GM23338 (cell line): Measurements from ENCODE around the gene SERPINI1. TPM values are rescaled to one million over a fixed set of nuclear protein-coding genes. Genes with fewer than 3 reads are reported as not detected.

Source experiments
- ATAC-seq: fragments of 200-7000 bp; cut with Tn5 transposase; 3 replicates; pipeline ENCODE4 v1.9.1; 2020
- DNase-seq: peaks from one replicate; pipeline ENCODE4 v3.0.0-alpha.2; 2015; ENCODE audit warnings: low spot score
- H2AFZ ChIP-seq: fragments of 200-600 bp; sonication (generic); 2 replicates; pipeline ENCODE4 v1.8.0; 2016; ENCODE audit warnings: antibody characterized with exemption, mild to moderate bottlenecking, moderate library complexity
- H3F3A ChIP-seq: fragments of 200-600 bp; sonication (generic); replicated peaks from 2 replicates; pipeline ENCODE4 v1.8.0; 2017; ENCODE audit warnings: antibody characterized with exemption, mixed run types, low read depth
- H3K27ac ChIP-seq: fragments of 200-600 bp; sonication (generic); 2 replicates; pipeline ENCODE4 v1.6.1; 2016; ENCODE audit warnings: low read depth
- H3K27me3 ChIP-seq: fragments of 200-600 bp; sonication (generic); 2 replicates; pipeline ENCODE4 v1.8.0; 2016; ENCODE audit warnings: mild to moderate bottlenecking, mixed run types, moderate library complexity; ENCODE audit not compliant: insufficient read depth
- H3K36me3 ChIP-seq: fragments of 200-600 bp; sonication (generic); 2 replicates; pipeline ENCODE4 v1.8.0; 2016; ENCODE audit warnings: mild to moderate bottlenecking; ENCODE audit not compliant: insufficient read depth
- H3K4me1 ChIP-seq: fragments of 200-600 bp; sonication (generic); 2 replicates; pipeline ENCODE4 v1.8.0; 2016; ENCODE audit warnings: mild to moderate bottlenecking, moderate library complexity; ENCODE audit not compliant: insufficient read depth
- H3K4me2 ChIP-seq: fragments of 200-600 bp; sonication (generic); 2 replicates; pipeline ENCODE4 v1.7.1; 2017; ENCODE audit warnings: mixed run types
- H3K4me3 ChIP-seq: fragments of 200-600 bp; sonication (generic); 2 replicates; pipeline ENCODE4 v1.6.1; 2016; ENCODE audit warnings: mixed run types
- H3K79me2 ChIP-seq: fragments of 200-600 bp; sonication (generic); replicated peaks from 2 replicates; pipeline ENCODE4 v1.8.0; 2017; ENCODE audit warnings: mild to moderate bottlenecking; ENCODE audit not compliant: insufficient read depth
- H3K9me2 ChIP-seq: fragments of 200-600 bp; sonication (generic); 2 replicates; pipeline ENCODE4 v1.8.0; 2017; ENCODE audit not compliant: insufficient read depth
- H4K20me1 ChIP-seq: fragments of 200-600 bp; sonication (generic); replicated peaks from 2 replicates; pipeline ENCODE4 v1.8.0; 2017; ENCODE audit warnings: mild to moderate bottlenecking; ENCODE audit not compliant: insufficient read depth
- H3K27ac Mint-ChIP-seq: 2 replicates; pipeline ENCODE4 v1.8.0; 2020; ENCODE audit warnings: inconsistent platforms, mild to moderate bottlenecking, moderate library complexity, mixed read lengths
- H3K27me3 Mint-ChIP-seq: 3 replicates; pipeline ENCODE4 v1.8.0; 2022; ENCODE audit warnings: low read depth, mild to moderate bottlenecking, moderate library complexity, mixed read lengths, inconsistent platforms; ENCODE audit not compliant: insufficient read depth, poor library complexity
- H3K36me3 Mint-ChIP-seq: 3 replicates; pipeline ENCODE4 v1.8.0; 2021; ENCODE audit warnings: low read depth, mild to moderate bottlenecking, inconsistent platforms, moderate library complexity, mixed read lengths
- H3K4me1 Mint-ChIP-seq: 3 replicates; pipeline ENCODE4 v1.8.0; 2020; ENCODE audit warnings: mild to moderate bottlenecking, inconsistent platforms, mixed read lengths
- H3K4me3 Mint-ChIP-seq: 3 replicates; pipeline ENCODE4 v1.8.0; 2021; ENCODE audit warnings: moderate library complexity, mild to moderate bottlenecking, inconsistent platforms, mixed read lengths
- H3K9me3 Mint-ChIP-seq: 3 replicates; pipeline ENCODE4 v1.8.0; 2020; ENCODE audit warnings: moderate library complexity, mild to moderate bottlenecking, inconsistent platforms, mixed read lengths
- CREB1 ChIP-seq: fragments of 250-450 bp; sonication (Bioruptor Pico); IDR thresholded peaks from 2 replicates; pipeline ENCODE4 v1.5.0; 2020; ENCODE audit warnings: low read depth, mild to moderate bottlenecking, moderate library complexity
- EZH2 ChIP-seq: fragments of 200-600 bp; sonication (generic); IDR thresholded peaks from one replicate; pipeline ENCODE4 v1.8.0; 2017; ENCODE audit warnings: antibody characterized with exemption, mild to moderate bottlenecking, low read depth; ENCODE audit not compliant: unreplicated experiment
- EZH2phosphoT487 ChIP-seq: fragments of 200-600 bp; sonication (generic); IDR thresholded peaks from one replicate; pipeline ENCODE4 v1.8.1; 2018; ENCODE audit warnings: antibody characterized with exemption; ENCODE audit not compliant: unreplicated experiment
- JUNB ChIP-seq: IDR thresholded peaks from one replicate; pipeline ENCODE4 v1.6.1; 2016; ENCODE audit warnings: antibody characterized with exemption; ENCODE audit not compliant: unreplicated experiment
- NANOG ChIP-seq: IDR thresholded peaks from 2 replicates; pipeline ENCODE4 v1.6.1; 2016; ENCODE audit warnings: antibody characterized with exemption, borderline replicate concordance
- POLR2AphosphoS5 ChIP-seq: IDR thresholded peaks from 2 replicates; pipeline ENCODE4 v1.6.1; 2016; ENCODE audit warnings: antibody characterized with exemption, low read depth
- STAT1 ChIP-seq: IDR thresholded peaks from one replicate; pipeline ENCODE4 v1.6.1; 2016; ENCODE audit warnings: antibody characterized with exemption; ENCODE audit not compliant: unreplicated experiment
- ZNF114 ChIP-seq: fragments of 250-450 bp; sonication (Bioruptor Pico); IDR thresholded peaks from 2 replicates; pipeline ENCODE4 v1.5.0; 2020; ENCODE audit warnings: mild to moderate bottlenecking, moderate library complexity
- ZNF331 ChIP-seq: fragments of 250-450 bp; sonication (Bioruptor Pico); IDR thresholded peaks from 2 replicates; pipeline ENCODE4 v1.5.0; 2020; ENCODE audit warnings: low read depth, mild to moderate bottlenecking, moderate library complexity
- polyA plus RNA-seq: library from polyadenylated mRNA; unstranded; fragments of >200 nt; fragmentation: Nextera tagmentation; extraction: Ambion mirVana; gene quantifications from 2 replicates; pipeline ENCODE4 v1.2.1, GENCODE V29; 2016
- total RNA-seq: library from RNA; depleted of rRNA; stranded (reverse); fragments of >200 nt; shearing (Covaris generic); gene quantifications from 2 replicates; pipeline ENCODE4 v1.2.3, GENCODE V29; 2014
- TF ChIP-seq, protein P1 (sequence below): fragments of 250-450 bp; sonication (Bioruptor Pico); IDR thresholded peaks from 2 replicates; pipeline ENCODE4 v1.5.0; 2020; ENCODE audit warnings: mild to moderate bottlenecking, moderate library complexity
- TF ChIP-seq, protein P2 (sequence below): IDR thresholded peaks from 2 replicates; pipeline ENCODE4 v1.6.1; 2016; ENCODE audit warnings: antibody characterized with exemption
- TF ChIP-seq, protein P3 (sequence below): IDR thresholded peaks from one replicate; pipeline ENCODE4 v1.6.1; 2018; ENCODE audit warnings: antibody characterized with exemption; ENCODE audit not compliant: unreplicated experiment
- TF ChIP-seq, protein P4 (sequence below), 2 experiments: fragments of 200-600 bp in 1 of 2; sonication (generic) in 1 of 2; conservative IDR thresholded peaks; 2 replicates each; pipeline versions ENCODE4 v1.5.1 to v1.6.1; 2016 to 2017; ENCODE audit warnings: antibody characterized with exemption in 2 of 2, low read depth in 2 of 2, mild to moderate bottlenecking in 2 of 2, moderate library complexity in 1 of 2

SERPINI1 gene
- total and polyA plus RNA-seq, 2 experiments from 2014 or later, result 9.2 to 26.6 TPM

DNA sequence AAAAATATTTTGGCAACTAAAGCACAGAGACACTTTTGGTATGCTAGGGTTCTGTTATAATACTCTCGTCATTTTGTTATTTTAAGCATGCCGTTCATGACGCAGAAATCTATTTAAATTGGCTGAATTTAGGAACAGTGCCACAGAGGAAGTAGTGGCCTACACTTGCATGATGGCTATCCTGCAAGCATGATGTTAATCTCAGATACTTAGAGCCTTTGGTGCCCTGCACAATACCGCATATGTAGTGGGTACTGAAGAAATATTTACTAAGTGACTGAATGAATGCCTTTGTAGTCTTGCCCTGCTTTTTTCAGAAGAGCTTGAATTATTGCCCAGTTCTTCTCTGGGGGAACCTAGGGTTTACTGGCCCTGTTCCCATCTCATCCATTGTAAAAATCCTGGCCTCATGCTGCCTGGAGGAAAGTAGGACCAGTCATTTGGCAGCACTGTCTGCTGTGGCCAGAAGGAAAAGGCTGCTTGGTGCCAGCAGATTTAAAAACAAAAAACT is 79.0 kb downstream of the SERPINI1 start:
- no peak for ATAC-seq
- no peaks in the 10 kb centered on the region for H3K27me3 Mint-ChIP-seq
- no peak overlapping the region for H2AFZ ChIP-seq
- H3K4me3 Mint-ChIP-seq, result no peak overlapping the region
- TF ChIP-seq, protein P1, sequence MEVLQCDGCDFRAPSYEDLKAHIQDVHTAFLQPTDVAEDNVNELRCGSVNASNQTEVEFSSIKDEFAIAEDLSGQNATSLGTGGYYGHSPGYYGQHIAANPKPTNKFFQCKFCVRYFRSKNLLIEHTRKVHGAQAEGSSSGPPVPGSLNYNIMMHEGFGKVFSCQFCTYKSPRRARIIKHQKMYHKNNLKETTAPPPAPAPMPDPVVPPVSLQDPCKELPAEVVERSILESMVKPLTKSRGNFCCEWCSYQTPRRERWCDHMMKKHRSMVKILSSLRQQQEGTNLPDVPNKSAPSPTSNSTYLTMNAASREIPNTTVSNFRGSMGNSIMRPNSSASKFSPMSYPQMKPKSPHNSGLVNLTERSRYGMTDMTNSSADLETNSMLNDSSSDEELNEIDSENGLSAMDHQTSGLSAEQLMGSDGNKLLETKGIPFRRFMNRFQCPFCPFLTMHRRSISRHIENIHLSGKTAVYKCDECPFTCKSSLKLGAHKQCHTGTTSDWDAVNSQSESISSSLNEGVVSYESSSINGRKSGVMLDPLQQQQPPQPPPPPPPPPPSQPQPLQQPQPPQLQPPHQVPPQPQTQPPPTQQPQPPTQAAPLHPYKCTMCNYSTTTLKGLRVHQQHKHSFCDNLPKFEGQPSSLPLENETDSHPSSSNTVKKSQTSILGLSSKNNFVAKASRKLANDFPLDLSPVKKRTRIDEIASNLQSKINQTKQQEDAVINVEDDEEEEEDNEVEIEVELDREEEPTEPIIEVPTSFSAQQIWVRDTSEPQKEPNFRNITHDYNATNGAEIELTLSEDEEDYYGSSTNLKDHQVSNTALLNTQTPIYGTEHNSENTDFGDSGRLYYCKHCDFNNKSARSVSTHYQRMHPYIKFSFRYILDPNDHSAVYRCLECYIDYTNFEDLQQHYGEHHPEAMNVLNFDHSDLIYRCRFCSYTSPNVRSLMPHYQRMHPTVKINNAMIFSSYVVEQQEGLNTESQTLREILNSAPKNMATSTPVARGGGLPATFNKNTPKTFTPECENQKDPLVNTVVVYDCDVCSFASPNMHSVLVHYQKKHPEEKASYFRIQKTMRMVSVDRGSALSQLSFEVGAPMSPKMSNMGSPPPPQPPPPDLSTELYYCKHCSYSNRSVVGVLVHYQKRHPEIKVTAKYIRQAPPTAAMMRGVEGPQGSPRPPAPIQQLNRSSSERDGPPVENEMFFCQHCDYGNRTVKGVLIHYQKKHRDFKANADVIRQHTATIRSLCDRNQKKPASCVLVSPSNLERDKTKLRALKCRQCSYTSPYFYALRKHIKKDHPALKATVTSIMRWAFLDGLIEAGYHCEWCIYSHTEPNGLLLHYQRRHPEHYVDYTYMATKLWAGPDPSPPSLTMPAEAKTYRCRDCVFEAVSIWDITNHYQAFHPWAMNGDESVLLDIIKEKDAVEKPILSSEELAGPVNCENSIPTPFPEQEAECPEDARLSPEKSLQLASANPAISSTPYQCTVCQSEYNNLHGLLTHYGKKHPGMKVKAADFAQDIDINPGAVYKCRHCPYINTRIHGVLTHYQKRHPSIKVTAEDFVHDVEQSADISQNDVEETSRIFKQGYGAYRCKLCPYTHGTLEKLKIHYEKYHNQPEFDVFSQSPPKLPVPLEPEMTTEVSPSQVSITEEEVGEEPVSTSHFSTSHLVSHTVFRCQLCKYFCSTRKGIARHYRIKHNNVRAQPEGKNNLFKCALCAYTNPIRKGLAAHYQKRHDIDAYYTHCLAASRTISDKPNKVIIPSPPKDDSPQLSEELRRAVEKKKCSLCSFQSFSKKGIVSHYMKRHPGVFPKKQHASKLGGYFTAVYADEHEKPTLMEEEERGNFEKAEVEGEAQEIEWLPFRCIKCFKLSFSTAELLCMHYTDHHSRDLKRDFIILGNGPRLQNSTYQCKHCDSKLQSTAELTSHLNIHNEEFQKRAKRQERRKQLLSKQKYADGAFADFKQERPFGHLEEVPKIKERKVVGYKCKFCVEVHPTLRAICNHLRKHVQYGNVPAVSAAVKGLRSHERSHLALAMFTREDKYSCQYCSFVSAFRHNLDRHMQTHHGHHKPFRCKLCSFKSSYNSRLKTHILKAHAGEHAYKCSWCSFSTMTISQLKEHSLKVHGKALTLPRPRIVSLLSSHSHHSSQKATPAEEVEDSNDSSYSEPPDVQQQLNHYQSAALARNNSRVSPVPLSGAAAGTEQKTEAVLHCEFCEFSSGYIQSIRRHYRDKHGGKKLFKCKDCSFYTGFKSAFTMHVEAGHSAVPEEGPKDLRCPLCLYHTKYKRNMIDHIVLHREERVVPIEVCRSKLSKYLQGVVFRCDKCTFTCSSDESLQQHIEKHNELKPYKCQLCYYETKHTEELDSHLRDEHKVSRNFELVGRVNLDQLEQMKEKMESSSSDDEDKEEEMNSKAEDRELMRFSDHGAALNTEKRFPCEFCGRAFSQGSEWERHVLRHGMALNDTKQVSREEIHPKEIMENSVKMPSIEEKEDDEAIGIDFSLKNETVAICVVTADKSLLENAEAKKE (CRISPR knock-in tag), result no peak
- TF ChIP-seq CREB1 (CRISPR knock-in tag), result no peak
- TF ChIP-seq, protein P2, sequence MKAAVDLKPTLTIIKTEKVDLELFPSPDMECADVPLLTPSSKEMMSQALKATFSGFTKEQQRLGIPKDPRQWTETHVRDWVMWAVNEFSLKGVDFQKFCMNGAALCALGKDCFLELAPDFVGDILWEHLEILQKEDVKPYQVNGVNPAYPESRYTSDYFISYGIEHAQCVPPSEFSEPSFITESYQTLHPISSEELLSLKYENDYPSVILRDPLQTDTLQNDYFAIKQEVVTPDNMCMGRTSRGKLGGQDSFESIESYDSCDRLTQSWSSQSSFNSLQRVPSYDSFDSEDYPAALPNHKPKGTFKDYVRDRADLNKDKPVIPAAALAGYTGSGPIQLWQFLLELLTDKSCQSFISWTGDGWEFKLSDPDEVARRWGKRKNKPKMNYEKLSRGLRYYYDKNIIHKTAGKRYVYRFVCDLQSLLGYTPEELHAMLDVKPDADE, result no peak
- TF ChIP-seq ZNF331 (CRISPR knock-in tag), result no peak
- no peak for TF ChIP-seq EZH2phosphoT487
- no peak for TF ChIP-seq POLR2AphosphoS5
- TF ChIP-seq NANOG, result no peak
- TF ChIP-seq, protein P3, sequence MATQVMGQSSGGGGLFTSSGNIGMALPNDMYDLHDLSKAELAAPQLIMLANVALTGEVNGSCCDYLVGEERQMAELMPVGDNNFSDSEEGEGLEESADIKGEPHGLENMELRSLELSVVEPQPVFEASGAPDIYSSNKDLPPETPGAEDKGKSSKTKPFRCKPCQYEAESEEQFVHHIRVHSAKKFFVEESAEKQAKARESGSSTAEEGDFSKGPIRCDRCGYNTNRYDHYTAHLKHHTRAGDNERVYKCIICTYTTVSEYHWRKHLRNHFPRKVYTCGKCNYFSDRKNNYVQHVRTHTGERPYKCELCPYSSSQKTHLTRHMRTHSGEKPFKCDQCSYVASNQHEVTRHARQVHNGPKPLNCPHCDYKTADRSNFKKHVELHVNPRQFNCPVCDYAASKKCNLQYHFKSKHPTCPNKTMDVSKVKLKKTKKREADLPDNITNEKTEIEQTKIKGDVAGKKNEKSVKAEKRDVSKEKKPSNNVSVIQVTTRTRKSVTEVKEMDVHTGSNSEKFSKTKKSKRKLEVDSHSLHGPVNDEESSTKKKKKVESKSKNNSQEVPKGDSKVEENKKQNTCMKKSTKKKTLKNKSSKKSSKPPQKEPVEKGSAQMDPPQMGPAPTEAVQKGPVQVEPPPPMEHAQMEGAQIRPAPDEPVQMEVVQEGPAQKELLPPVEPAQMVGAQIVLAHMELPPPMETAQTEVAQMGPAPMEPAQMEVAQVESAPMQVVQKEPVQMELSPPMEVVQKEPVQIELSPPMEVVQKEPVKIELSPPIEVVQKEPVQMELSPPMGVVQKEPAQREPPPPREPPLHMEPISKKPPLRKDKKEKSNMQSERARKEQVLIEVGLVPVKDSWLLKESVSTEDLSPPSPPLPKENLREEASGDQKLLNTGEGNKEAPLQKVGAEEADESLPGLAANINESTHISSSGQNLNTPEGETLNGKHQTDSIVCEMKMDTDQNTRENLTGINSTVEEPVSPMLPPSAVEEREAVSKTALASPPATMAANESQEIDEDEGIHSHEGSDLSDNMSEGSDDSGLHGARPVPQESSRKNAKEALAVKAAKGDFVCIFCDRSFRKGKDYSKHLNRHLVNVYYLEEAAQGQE, result no peak
- TF ChIP-seq, protein P4, sequence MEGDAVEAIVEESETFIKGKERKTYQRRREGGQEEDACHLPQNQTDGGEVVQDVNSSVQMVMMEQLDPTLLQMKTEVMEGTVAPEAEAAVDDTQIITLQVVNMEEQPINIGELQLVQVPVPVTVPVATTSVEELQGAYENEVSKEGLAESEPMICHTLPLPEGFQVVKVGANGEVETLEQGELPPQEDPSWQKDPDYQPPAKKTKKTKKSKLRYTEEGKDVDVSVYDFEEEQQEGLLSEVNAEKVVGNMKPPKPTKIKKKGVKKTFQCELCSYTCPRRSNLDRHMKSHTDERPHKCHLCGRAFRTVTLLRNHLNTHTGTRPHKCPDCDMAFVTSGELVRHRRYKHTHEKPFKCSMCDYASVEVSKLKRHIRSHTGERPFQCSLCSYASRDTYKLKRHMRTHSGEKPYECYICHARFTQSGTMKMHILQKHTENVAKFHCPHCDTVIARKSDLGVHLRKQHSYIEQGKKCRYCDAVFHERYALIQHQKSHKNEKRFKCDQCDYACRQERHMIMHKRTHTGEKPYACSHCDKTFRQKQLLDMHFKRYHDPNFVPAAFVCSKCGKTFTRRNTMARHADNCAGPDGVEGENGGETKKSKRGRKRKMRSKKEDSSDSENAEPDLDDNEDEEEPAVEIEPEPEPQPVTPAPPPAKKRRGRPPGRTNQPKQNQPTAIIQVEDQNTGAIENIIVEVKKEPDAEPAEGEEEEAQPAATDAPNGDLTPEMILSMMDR (conservative IDR thresholded peaks at IDR 0.05; ENCODE audit: low read depth in 2 of 2), result no peak
- no peak for TF ChIP-seq JUNB
- TF ChIP-seq STAT1, result no peak
- no peak for TF ChIP-seq EZH2
- TF ChIP-seq ZNF114 (CRISPR knock-in tag), result no peak
- H4K20me1 ChIP-seq, result no peaks in the 10 kb centered on the region
- no peaks in the 10 kb centered on the region for H3K36me3 Mint-ChIP-seq
- H3K4me1 ChIP-seq, result no peaks in the 10 kb centered on the region
- no peak overlapping the region for H3K4me3 ChIP-seq
- no peaks in the 10 kb centered on the region for H3K9me2 ChIP-seq
- no peaks in the 10 kb centered on the region for H3K9me3 Mint-ChIP-seq
- H3K27ac Mint-ChIP-seq, result no peak overlapping the region
- no peaks in the 10 kb centered on the region for H3K79me2 ChIP-seq
- DNase-seq, result no peak
- no peak overlapping the region for H3K4me2 ChIP-seq
- no peaks in the 10 kb centered on the region for H3K4me1 Mint-ChIP-seq
- no peaks in the 10 kb centered on the region for H3K27me3 ChIP-seq
- no peak overlapping the region for H3K27ac ChIP-seq
- no peaks in the 10 kb centered on the region for H3K36me3 ChIP-seq
- H3F3A ChIP-seq, result no peaks in the 10 kb centered on the region
